Liver (tissue), 9 donors: ENCODE results near the gene LHB. TPM values are rescaled to one million over a fixed set of nuclear protein-coding genes. Genes with fewer than 3 reads are reported as not detected.

ENCODE experiments used
- DNase-seq: peaks from one replicate; pipeline ENCODE4 v3.0.0-alpha.2; 2017; ENCODE audit warnings: low spot score
- H3K27ac ChIP-seq, 2 donors: one replicate each; pipeline ENCODE4 v1.7.0; 2013; ENCODE audit warnings: inconsistent platforms in 2 of 2, low read length in 2 of 2, control low read depth in 1 of 2, low read depth in 1 of 2, mild to moderate bottlenecking in 1 of 2
- H3K27me3 ChIP-seq, 4 donors: one replicate each; pipeline versions ENCODE4 v1.6.1 to v1.7.0; 2013; ENCODE audit warnings: low read length in 3 of 4, inconsistent platforms in 1 of 4, mild to moderate bottlenecking in 1 of 4, moderate library complexity in 1 of 4; ENCODE audit not compliant: control insufficient read depth in 4 of 4, insufficient read depth in 4 of 4
- H3K36me3 ChIP-seq, 4 donors: one replicate each; pipeline versions ENCODE4 v1.6.1 to v1.7.0; 2013; ENCODE audit warnings: low read length in 3 of 4, mild to moderate bottlenecking in 3 of 4, low read depth in 1 of 4, moderate library complexity in 1 of 4; ENCODE audit not compliant: control insufficient read depth in 4 of 4, insufficient read depth in 3 of 4
- H3K4me1 ChIP-seq, 4 donors: one replicate each; pipeline versions ENCODE4 v1.6.1 to v1.7.0; 2013; ENCODE audit warnings: low read length in 3 of 4, mild to moderate bottlenecking in 3 of 4, moderate library complexity in 1 of 4; ENCODE audit not compliant: control insufficient read depth in 4 of 4, insufficient read depth in 4 of 4
- H3K4me3 ChIP-seq, 3 donors: one replicate each; pipeline versions ENCODE4 v1.6.1 to v1.7.0; 2013; ENCODE audit warnings: low read length in 3 of 3, control low read depth in 1 of 3, low read depth in 1 of 3, mild to moderate bottlenecking in 1 of 3
- H3K9ac ChIP-seq, 2 donors: one replicate each; pipeline ENCODE4 v1.7.0; 2013; ENCODE audit warnings: low read length in 2 of 2, mild to moderate bottlenecking in 2 of 2, moderate library complexity in 2 of 2, control low read depth in 1 of 2, low read depth in 1 of 2
- H3K9me3 ChIP-seq, 4 donors: one replicate each; pipeline versions ENCODE4 v1.6.1 to v1.7.0; 2013; ENCODE audit warnings: low read length in 3 of 4; ENCODE audit not compliant: control insufficient read depth in 4 of 4
- ATF3 ChIP-seq: IDR thresholded peaks from 2 replicates; pipeline ENCODE4 v1.6.1; 2016; ENCODE audit warnings: antibody characterized with exemption
- EGR1 ChIP-seq, 2 donors: IDR thresholded peaks; 2 replicates each; pipeline ENCODE4 v1.6.1; 2016 to 2018; ENCODE audit warnings: antibody characterized with exemption in 2 of 2, low read depth in 2 of 2
- FOXA1 ChIP-seq: IDR thresholded peaks from 2 replicates; pipeline ENCODE4 v1.6.1; 2016; ENCODE audit warnings: antibody characterized with exemption
- GABPA ChIP-seq, 2 donors: IDR thresholded peaks in 1 of 2; conservative IDR thresholded peaks in 1 of 2; 2 replicates each; pipeline ENCODE4 v1.6.1; 2016; ENCODE audit warnings: antibody characterized with exemption in 2 of 2, mild to moderate bottlenecking in 1 of 2, moderate library complexity in 1 of 2
- HNF4A ChIP-seq, 2 donors: conservative IDR thresholded peaks; 2 replicates each; pipeline ENCODE4 v1.6.1; 2016; ENCODE audit warnings: antibody characterized with exemption in 2 of 2, mild to moderate bottlenecking in 2 of 2
- HNF4G ChIP-seq: IDR thresholded peaks from 2 replicates; pipeline ENCODE4 v1.6.1; 2016; ENCODE audit warnings: antibody characterized with exemption
- JUND ChIP-seq, 2 donors: IDR thresholded peaks; 2 replicates each; pipeline ENCODE4 v1.6.1; 2016; ENCODE audit warnings: antibody characterized with exemption in 2 of 2
- MAX ChIP-seq: IDR thresholded peaks from 2 replicates; pipeline ENCODE4 v1.6.1; 2016; ENCODE audit warnings: antibody characterized with exemption
- NR2F2 ChIP-seq: IDR thresholded peaks from 2 replicates; pipeline ENCODE4 v1.6.1; 2016; ENCODE audit warnings: antibody characterized with exemption
- RAD21 ChIP-seq, 2 donors: IDR thresholded peaks; 2 replicates each; pipeline ENCODE4 v1.6.1; 2016; ENCODE audit warnings: antibody characterized with exemption in 2 of 2, mild to moderate bottlenecking in 2 of 2
- RXRA ChIP-seq, 2 donors: IDR thresholded peaks; 2 replicates each; pipeline ENCODE4 v1.6.1; 2017 to 2018; ENCODE audit warnings: antibody characterized with exemption in 2 of 2, mild to moderate bottlenecking in 1 of 2
- SP1 ChIP-seq: IDR thresholded peaks from 2 replicates; pipeline ENCODE4 v1.6.1; 2018; ENCODE audit warnings: antibody characterized with exemption, mild to moderate bottlenecking
- TAF1 ChIP-seq: conservative IDR thresholded peaks from 2 replicates; pipeline ENCODE4 v1.6.1; 2016; ENCODE audit warnings: antibody characterized with exemption, mild to moderate bottlenecking
- YY1 ChIP-seq: IDR thresholded peaks from 2 replicates; pipeline ENCODE4 v1.6.1; 2016; ENCODE audit warnings: antibody characterized with exemption, mild to moderate bottlenecking
- WGBS: extraction: QIAGEN DNeasy Blood & Tissue Kit; methylation state at CpG from one replicate; pipeline ENCODE4 v1.1.7; 2013; 5-methylcytosine and 5-hydroxymethylcytosine counted together
- polyA plus RNA-seq, 2 donors: library from polyadenylated mRNA; stranded (reverse) in 1 of 2; unstranded in 1 of 2; fragments of 200-250 nt in 1 of 2; fragments of >200 nt in 1 of 2; fragmentation: Nextera tagmentation in 1 of 2; extraction: Ambion mirVana in 1 of 2; gene quantifications; one replicate each; pipeline versions ENCODE4 v1.2.1 to v1.2.3, GENCODE V29; 2013 to 2015
- total RNA-seq, 2 donors: library from RNA; depleted of rRNA; stranded (reverse); fragments of >200 nt; gene quantifications; one replicate each; pipeline ENCODE4 v1.2.3, GENCODE V29; 2014
- donor health status: healthy.
- donor health status: healthy.
- donor health status: healthy.
- donor health status: healthy.
- donor health status: healthy.

Gene LHB
- total and polyA plus RNA-seq, 4 donors: not detected

- H3K36me3 ChIP-seq: peaks cover 10 to 60% (median 23%) of the 10 kb centered on the region in 4 donors
- H3K9ac ChIP-seq: no peak overlapping the region
- WGBS: 96% methylated on average over 18 of the region's 18 CpGs
- H3K4me1 ChIP-seq: no peaks in the 10 kb centered on the region
- H3K27ac ChIP-seq: no peak overlapping the region
- no peak overlapping the region for H3K4me3 ChIP-seq
- no peaks in the 10 kb centered on the region for H3K9me3 ChIP-seq
- no peaks in the 10 kb centered on the region for H3K27me3 ChIP-seq
- TF ChIP-seq NR2F2: no peak
- TF ChIP-seq GABPA (IDR thresholded peaks at IDR 0.05 in 1 of 2, conservative IDR thresholded peaks at IDR 0.05 in 1 of 2): no peak
- TF ChIP-seq EGR1 (IDR thresholded peaks at IDR 0.05; ENCODE audit: low read depth in 2 of 2): no peak
- DNase-seq: no peak
Observed at GRCh38 chr19:49009828-49010227, 7.1 kb downstream of the LHB start.

GRCh38 chr19:49006905-49007304, 10.0 kb downstream of the LHB start:
- DNase-seq: no peak
- peaks cover 13 to 62% (median 29%) of the 10 kb centered on the region in 4 donors for H3K36me3 ChIP-seq
- TF ChIP-seq HNF4G: no peak
- TF ChIP-seq RXRA (IDR thresholded peaks at IDR 0.05): no peak
- TF ChIP-seq RAD21 (IDR thresholded peaks at IDR 0.05): no peak
- no peak for TF ChIP-seq HNF4A (conservative IDR thresholded peaks at IDR 0.05)
- TF ChIP-seq TAF1: no peak
- no peak for TF ChIP-seq MAX
- H3K4me1 ChIP-seq: no peaks in the 10 kb centered on the region
- no peaks in the 10 kb centered on the region for H3K9me3 ChIP-seq
- no peaks in the 10 kb centered on the region for H3K27me3 ChIP-seq
- no peak overlapping the region for H3K27ac ChIP-seq
- H3K9ac ChIP-seq: no peak overlapping the region
- no peak overlapping the region for H3K4me3 ChIP-seq
- WGBS: 98% methylated on average over 22 of the region's 22 CpGs

GRCh38 chr19:49004964-49005614, 11.8 kb downstream of the LHB start:
- Histone ChIP-seq H3K36me3 (peaks cover 15 to 47% (median 26%) of the 10 kb centered on the region in 4 donors), H3K4me1 (no peaks in the 10 kb centered on the region), H3K27ac (no peak overlapping the region), H3K9ac (no peak overlapping the region), H3K4me3 (no peak overlapping the region), H3K27me3 (no peaks in the 10 kb centered on the region), H3K9me3 (no peaks in the 10 kb centered on the region)
- WGBS: 98% methylated on average over 7 of the region's 7 CpGs
- no peak for DNase-seq
- TF ChIP-seq RAD21 (IDR thresholded peaks at IDR 0.05) (no peak), YY1 (no peak), JUND (IDR thresholded peaks at IDR 0.05) (no peak), RXRA (IDR thresholded peaks at IDR 0.05) (no peak), SP1 (no peak), ATF3 (no peak), EGR1 (IDR thresholded peaks at IDR 0.05; ENCODE audit: low read depth in 2 of 2) (no peak), HNF4G (no peak), HNF4A (conservative IDR thresholded peaks at IDR 0.05) (no peak), FOXA1 (no peak), MAX (no peak), GABPA (IDR thresholded peaks at IDR 0.05 in 1 of 2, conservative IDR thresholded peaks at IDR 0.05 in 1 of 2) (no peak), TAF1 (no peak)
